ENCODE results near the gene ZNRF2. TPM values are rescaled to one million over a fixed set of nuclear protein-coding genes. Genes with fewer than 3 reads are reported as not detected.

ZNRF2 gene
- total RNA-seq, 1 experiment from 2014 or later = 25.8 TPM

- H3K9me3 Mint-ChIP-seq (ENCODE audit: low read depth, unreplicated experiment) = no peaks in the 10 kb centered on the region
- no peak overlapping the region for H3K4me3 Mint-ChIP-seq (ENCODE audit: low read depth, unreplicated experiment)
- no peak for TF ChIP-seq CTCF (IDR thresholded peaks at IDR 0.05; ENCODE audit: unreplicated experiment)
- intact Hi-C loops (cut with micrococcal nuclease; ENCODE audit: unreplicated experiment) = no loop called here
- CTCF ChIA-PET = interaction anchor here (1.1 kb wide), 1 partner anchor 19 kb away, joined by 3 read pairs; no protein-coding TSS in a partner anchor
- no peaks in the 10 kb centered on the region for H3K27me3 Mint-ChIP-seq (ENCODE audit: unreplicated experiment)
- BruUV-seq (replicated peaks) = no TSS peak
- no peak for DNase-seq
- no peak overlapping the region for H3K27ac Mint-ChIP-seq (ENCODE audit: unreplicated experiment)
- peaks cover 36% of the 10 kb centered on the region for H3K4me1 Mint-ChIP-seq (ENCODE audit: low read depth, unreplicated experiment)
- no peaks in the 10 kb centered on the region for H3K36me3 Mint-ChIP-seq (ENCODE audit: insufficient read depth, unreplicated experiment)
Observed at GRCh38 chr7:30308389-30308788, 24.0 kb downstream of the ZNRF2 start.

- peaks cover 32% of the 10 kb centered on the region for H3K4me1 Mint-ChIP-seq (ENCODE audit: low read depth, unreplicated experiment)
- no peaks in the 10 kb centered on the region for H3K27me3 Mint-ChIP-seq (ENCODE audit: unreplicated experiment)
- no peak overlapping the region for H3K4me3 Mint-ChIP-seq (ENCODE audit: low read depth, unreplicated experiment)
- no peaks in the 10 kb centered on the region for H3K9me3 Mint-ChIP-seq (ENCODE audit: low read depth, unreplicated experiment)
- no peak for DNase-seq
- TF ChIP-seq CTCF (IDR thresholded peaks at IDR 0.05; ENCODE audit: unreplicated experiment) = no peak
- intact Hi-C loops (cut with micrococcal nuclease; ENCODE audit: unreplicated experiment) = no loop called here
- BruUV-seq (replicated peaks) = no TSS peak
- CTCF ChIA-PET = interaction anchor here (1.1 kb wide), 1 partner anchor 19 kb away, joined by 3 read pairs; no protein-coding TSS in a partner anchor
- no peak overlapping the region for H3K27ac Mint-ChIP-seq (ENCODE audit: unreplicated experiment)
- no peaks in the 10 kb centered on the region for H3K36me3 Mint-ChIP-seq (ENCODE audit: insufficient read depth, unreplicated experiment)
Observed at GRCh38 chr7:30309302-30309701, 24.9 kb downstream of the ZNRF2 start.

- H3K4me1 Mint-ChIP-seq (ENCODE audit: low read depth, unreplicated experiment) = peaks cover 26% of the 10 kb centered on the region
- CTCF ChIA-PET = no interaction called here
- BruUV-seq (replicated peaks) = no TSS peak
Observed at GRCh38 chr7:30309842-30310435, 25.5 kb downstream of the ZNRF2 start.

GRCh38 chr7:30310674-30311362 lies 26.4 kb downstream of the ZNRF2 start:
- no peak for TF ChIP-seq CTCF (IDR thresholded peaks at IDR 0.05; ENCODE audit: unreplicated experiment)
- Mint-ChIP-seq H3K36me3 (ENCODE audit: insufficient read depth, unreplicated experiment) (no peaks in the 10 kb centered on the region), H3K27me3 (ENCODE audit: unreplicated experiment) (no peaks in the 10 kb centered on the region), H3K4me3 (ENCODE audit: low read depth, unreplicated experiment) (no peak overlapping the region), H3K27ac (ENCODE audit: unreplicated experiment) (no peak overlapping the region), H3K9me3 (ENCODE audit: low read depth, unreplicated experiment) (no peaks in the 10 kb centered on the region), H3K4me1 (ENCODE audit: low read depth, unreplicated experiment) (peaks cover 22% of the 10 kb centered on the region)
- DNase-seq = no peak
- intact Hi-C loops (cut with micrococcal nuclease; ENCODE audit: unreplicated experiment) = no loop called here
- CTCF ChIA-PET = no interaction called here
- BruUV-seq (replicated peaks) = no TSS peak

More at GRCh38 chr7:30309842-30310435, 25.5 kb downstream of the ZNRF2 start:
- intact Hi-C loops (cut with micrococcal nuclease; ENCODE audit: unreplicated experiment) = no loop called here
- no peak for DNase-seq
- Mint-ChIP-seq H3K36me3 (ENCODE audit: insufficient read depth, unreplicated experiment) (no peaks in the 10 kb centered on the region), H3K27ac (ENCODE audit: unreplicated experiment) (no peak overlapping the region), H3K27me3 (ENCODE audit: unreplicated experiment) (no peaks in the 10 kb centered on the region), H3K9me3 (ENCODE audit: low read depth, unreplicated experiment) (no peaks in the 10 kb centered on the region), H3K4me3 (ENCODE audit: low read depth, unreplicated experiment) (no peak overlapping the region)
- no peak for TF ChIP-seq CTCF (IDR thresholded peaks at IDR 0.05; ENCODE audit: unreplicated experiment)

Data from Calu3 (cell line).